Type B pancreatic cell (in vitro differentiated cells): Measurements from ENCODE around the gene NCK2. TPM values are rescaled to one million over a fixed set of nuclear protein-coding genes. Genes with fewer than 3 reads are reported as not detected.

Experiments
- DNase-seq: peaks from one replicate; pipeline ENCODE4 v3.0.0; 2021; ENCODE audit warnings: mixed read lengths; ENCODE audit not compliant: unreplicated experiment; ENCODE audit errors: extremely low spot score
- H3K27ac Mint-ChIP-seq: 2 replicates; pipeline ENCODE4 v1.8.0; 2021; ENCODE audit warnings: mild to moderate bottlenecking, mixed read lengths
- H3K27me3 Mint-ChIP-seq: 2 replicates; pipeline ENCODE4 v1.8.0; 2021; ENCODE audit warnings: mixed read lengths
- H3K36me3 Mint-ChIP-seq: 2 replicates; pipeline ENCODE4 v1.8.0; 2021; ENCODE audit warnings: mixed read lengths
- H3K4me1 Mint-ChIP-seq: one replicate; pipeline ENCODE4 v1.8.0; 2021; ENCODE audit warnings: mixed read lengths; ENCODE audit not compliant: unreplicated experiment
- H3K4me3 Mint-ChIP-seq: 2 replicates; pipeline ENCODE4 v1.8.0; 2021; ENCODE audit warnings: mild to moderate bottlenecking, mixed read lengths
- H3K9me3 Mint-ChIP-seq: 2 replicates; pipeline ENCODE4 v1.8.0; 2021; ENCODE audit warnings: mixed read lengths
- CTCF ChIP-seq: fragments of 200-600 bp; sonication (generic); conservative IDR thresholded peaks from 2 replicates; pipeline ENCODE4 v1.5.0; 2021; ENCODE audit warnings: antibody characterized with exemption, mild to moderate bottlenecking
- total RNA-seq: library from RNA; stranded (reverse); gene quantifications from 2 replicates; pipeline ENCODE4 v1.2.1, GENCODE V29; 2021; ENCODE audit warnings: low replicate concordance

NCK2 gene
- total RNA-seq, 1 donor from 2014 or later: 86.4 TPM

GRCh38 chr2:105910497-105911238, 166.0 kb downstream of the NCK2 start:
- Mint-ChIP-seq H3K27ac (no peak overlapping the region), H3K36me3 (no peaks in the 10 kb centered on the region), H3K27me3 (no peaks in the 10 kb centered on the region), H3K4me3 (no peak overlapping the region), H3K4me1 (peaks cover 16% of the 10 kb centered on the region), H3K9me3 (peaks cover 21% of the 10 kb centered on the region)
- no peak for TF ChIP-seq CTCF
- DNase-seq: no peak

DNA sequence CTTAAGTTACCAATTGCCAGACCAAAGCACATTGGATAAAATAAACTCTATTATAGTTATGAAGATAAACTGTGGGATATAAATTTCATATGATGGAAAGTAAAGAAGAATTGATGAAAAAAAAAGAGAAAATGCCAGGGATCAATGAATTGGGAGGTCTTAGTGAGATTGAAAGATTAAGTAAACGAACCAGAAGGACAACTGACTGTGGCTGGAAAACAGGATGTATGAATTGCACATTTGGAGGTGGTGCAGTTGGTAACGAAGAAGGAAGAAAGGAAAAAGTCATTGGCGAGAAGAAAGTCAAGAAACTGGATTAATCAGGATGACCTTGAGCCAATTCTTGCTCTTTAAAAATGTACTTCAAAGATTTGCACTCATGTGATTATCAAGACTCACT, 166.7 kb downstream of the NCK2 start:
- no peak for DNase-seq
- Mint-ChIP-seq H3K27me3 (no peaks in the 10 kb centered on the region), H3K9me3 (peaks cover 21% of the 10 kb centered on the region), H3K27ac (no peak overlapping the region), H3K4me3 (no peak overlapping the region), H3K4me1 (peaks cover 16% of the 10 kb centered on the region), H3K36me3 (no peaks in the 10 kb centered on the region)
- TF ChIP-seq CTCF: no peak

- Mint-ChIP-seq H3K36me3 (no peaks in the 10 kb centered on the region), H3K4me3 (no peak overlapping the region), H3K27ac (no peak overlapping the region), H3K27me3 (no peaks in the 10 kb centered on the region), H3K9me3 (peaks cover 21% of the 10 kb centered on the region), H3K4me1 (peaks cover 16% of the 10 kb centered on the region)
- DNase-seq: no peak
- no peak for TF ChIP-seq CTCF
Measured at GRCh38 chr2:105912081-105912480, 167.4 kb downstream of the NCK2 start.

DNA sequence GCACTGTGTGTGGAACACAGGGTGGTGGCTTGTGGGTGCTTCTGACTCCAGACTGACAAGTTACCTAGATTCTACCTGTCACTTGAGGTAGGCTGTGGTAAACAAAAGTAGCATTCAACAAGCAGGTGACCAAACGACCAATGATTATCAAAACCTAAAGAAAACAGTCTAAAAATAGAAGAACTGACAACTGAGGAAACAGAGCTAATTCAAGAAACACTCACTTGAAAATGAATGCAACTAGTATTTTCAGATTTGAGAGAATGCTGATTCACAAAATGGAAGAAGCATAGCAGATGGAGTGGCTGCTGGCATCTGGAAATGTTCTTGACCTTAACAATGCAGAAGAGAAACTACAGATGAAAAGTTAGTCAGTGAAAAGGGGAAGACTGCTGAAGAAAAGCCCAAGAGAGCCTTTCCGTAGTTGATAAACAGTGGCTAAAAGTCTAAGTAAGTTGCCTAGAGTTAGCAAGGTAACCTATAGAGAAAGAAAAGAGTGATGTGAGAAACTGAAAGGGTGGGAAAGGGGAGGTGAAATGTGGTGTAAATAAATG, 170.4 kb downstream of the NCK2 start:
- H3K27ac Mint-ChIP-seq: no peak overlapping the region
- H3K4me1 Mint-ChIP-seq: peaks cover 5% of the 10 kb centered on the region
- H3K9me3 Mint-ChIP-seq: peaks cover 12% of the 10 kb centered on the region
- H3K36me3 Mint-ChIP-seq: no peaks in the 10 kb centered on the region
- no peaks in the 10 kb centered on the region for H3K27me3 Mint-ChIP-seq
- no peak for TF ChIP-seq CTCF
- H3K4me3 Mint-ChIP-seq: no peak overlapping the region
- no peak for DNase-seq

DNA sequence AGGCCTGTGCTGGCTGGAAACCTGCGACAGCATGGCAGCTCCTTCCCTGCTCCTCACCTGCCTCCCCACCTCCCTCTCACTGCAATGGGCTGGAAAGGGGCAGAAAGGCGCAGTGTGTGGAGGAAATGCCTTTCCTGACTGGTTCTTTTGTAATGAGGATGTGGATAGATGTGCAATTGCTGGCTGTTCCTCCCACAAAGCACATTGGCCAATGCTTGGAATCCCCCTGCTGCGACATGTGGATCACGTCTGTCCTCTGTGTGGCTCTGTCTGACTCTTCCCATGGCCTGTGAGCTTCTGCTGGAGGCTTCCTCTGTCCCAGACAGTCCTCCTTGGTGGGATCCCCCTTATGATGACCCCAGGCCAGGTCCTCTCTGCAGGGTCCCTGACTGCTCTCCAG, 172.5 kb downstream of the NCK2 start:
- H3K4me3 Mint-ChIP-seq: no peak overlapping the region
- no peak overlapping the region for H3K27ac Mint-ChIP-seq
- peaks cover 6% of the 10 kb centered on the region for H3K36me3 Mint-ChIP-seq
- no peak for DNase-seq
- no peaks in the 10 kb centered on the region for H3K27me3 Mint-ChIP-seq
- H3K9me3 Mint-ChIP-seq: peaks cover 24% of the 10 kb centered on the region
- TF ChIP-seq CTCF: no peak
- H3K4me1 Mint-ChIP-seq: no peaks in the 10 kb centered on the region
